ENCODE results near the gene PINK1. TPM values are rescaled to one million over a fixed set of nuclear protein-coding genes. Genes with fewer than 3 reads are reported as not detected.

The PINK1 gene
- total RNA-seq, 1 donor from 2014 or later = 3.8 TPM

DNA sequence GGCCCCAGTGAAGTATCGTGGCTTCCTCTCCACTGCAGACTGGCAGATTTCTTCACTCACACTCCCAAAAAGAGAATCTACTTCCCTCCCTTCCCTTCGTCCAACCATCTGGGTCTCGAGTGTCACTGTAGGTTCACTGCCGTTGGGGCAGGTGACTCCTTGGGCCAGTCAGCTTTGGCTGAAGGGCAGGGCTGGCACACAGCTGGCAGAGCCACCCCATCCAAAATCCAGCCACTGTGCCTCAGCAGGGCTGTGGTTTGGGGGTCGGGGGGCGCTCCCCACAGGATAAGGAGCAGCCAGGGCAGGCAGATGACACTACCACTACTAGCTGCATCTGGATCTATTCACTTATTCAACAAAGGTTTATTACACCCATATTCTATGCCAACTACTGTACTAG, 9.8 kb downstream of the PINK1 start:
- intact Hi-C loops (cut with micrococcal nuclease) = no loop called here

DNA sequence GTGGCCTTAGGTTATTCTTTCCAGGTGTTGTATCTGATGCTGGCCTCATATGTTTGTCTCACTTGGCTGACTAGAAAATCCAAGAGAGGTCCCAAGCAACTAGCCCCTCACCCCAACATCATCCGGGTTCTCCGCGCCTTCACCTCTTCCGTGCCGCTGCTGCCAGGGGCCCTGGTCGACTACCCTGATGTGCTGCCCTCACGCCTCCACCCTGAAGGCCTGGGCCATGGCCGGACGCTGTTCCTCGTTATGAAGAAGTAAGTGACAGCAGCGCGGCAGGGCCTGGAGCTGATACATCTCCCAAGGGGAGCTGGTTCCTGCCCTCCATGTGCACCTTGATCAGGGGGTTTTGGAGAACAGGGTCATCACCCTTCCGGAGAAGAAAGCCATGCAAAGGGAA, 11.2 kb downstream of the PINK1 start:
- intact Hi-C loops (cut with micrococcal nuclease) = no loop called here

DNA sequence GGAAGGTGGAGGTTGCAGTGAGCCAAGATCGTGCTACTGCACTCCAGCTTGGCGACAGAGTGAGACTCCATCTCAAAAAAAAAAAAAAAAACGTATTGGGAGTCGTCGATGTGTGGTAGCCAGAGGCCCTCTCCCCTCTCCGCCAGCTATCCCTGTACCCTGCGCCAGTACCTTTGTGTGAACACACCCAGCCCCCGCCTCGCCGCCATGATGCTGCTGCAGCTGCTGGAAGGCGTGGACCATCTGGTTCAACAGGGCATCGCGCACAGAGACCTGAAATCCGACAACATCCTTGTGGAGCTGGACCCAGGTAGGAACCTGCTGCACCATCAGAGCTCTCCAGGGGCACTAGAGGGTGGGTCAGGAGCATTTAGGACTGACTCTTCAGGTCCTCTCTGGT, 12.2 kb downstream of the PINK1 start:
- intact Hi-C loops (cut with micrococcal nuclease) = no loop called here

DNA sequence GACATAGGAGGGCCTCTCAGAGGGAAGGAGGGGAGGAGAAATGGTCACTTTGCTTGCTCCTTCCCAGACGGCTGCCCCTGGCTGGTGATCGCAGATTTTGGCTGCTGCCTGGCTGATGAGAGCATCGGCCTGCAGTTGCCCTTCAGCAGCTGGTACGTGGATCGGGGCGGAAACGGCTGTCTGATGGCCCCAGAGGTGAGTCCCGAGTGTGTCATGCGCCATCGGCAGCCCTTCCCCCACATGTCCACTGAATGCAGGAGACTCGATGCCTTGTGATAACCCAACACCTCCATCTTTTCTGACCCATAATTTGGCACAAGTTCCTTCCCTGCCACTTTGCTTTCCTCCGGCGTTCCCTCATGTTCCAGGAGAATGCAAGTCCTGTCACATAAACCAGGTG, 15.2 kb downstream of the PINK1 start:
- intact Hi-C loops (cut with micrococcal nuclease) = no loop called here

DNA sequence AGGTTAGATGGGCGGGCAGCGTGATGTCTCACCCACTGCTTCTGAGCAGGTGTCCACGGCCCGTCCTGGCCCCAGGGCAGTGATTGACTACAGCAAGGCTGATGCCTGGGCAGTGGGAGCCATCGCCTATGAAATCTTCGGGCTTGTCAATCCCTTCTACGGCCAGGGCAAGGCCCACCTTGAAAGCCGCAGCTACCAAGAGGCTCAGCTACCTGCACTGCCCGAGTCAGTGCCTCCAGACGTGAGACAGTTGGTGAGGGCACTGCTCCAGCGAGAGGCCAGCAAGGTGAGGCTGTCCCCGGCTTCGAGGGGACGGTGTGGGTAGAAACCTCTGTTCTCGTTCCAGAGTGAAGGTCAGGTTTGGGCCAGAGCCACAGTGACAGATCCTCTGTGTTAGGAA, 15.7 kb downstream of the PINK1 start:
- intact Hi-C loops (cut with micrococcal nuclease) = no loop called here

GRCh38 chr1:20652300-20652699, 19.0 kb downstream of the PINK1 start:
- intact Hi-C loops (cut with micrococcal nuclease) = no loop called here

- intact Hi-C loops (cut with micrococcal nuclease) = no loop called here
Measured at GRCh38 chr1:20654104-20654690, 20.9 kb downstream of the PINK1 start.

- intact Hi-C loops (cut with micrococcal nuclease) = no loop called here
Measured at GRCh38 chr1:20657024-20657423, 23.8 kb downstream of the PINK1 start.

DNA sequence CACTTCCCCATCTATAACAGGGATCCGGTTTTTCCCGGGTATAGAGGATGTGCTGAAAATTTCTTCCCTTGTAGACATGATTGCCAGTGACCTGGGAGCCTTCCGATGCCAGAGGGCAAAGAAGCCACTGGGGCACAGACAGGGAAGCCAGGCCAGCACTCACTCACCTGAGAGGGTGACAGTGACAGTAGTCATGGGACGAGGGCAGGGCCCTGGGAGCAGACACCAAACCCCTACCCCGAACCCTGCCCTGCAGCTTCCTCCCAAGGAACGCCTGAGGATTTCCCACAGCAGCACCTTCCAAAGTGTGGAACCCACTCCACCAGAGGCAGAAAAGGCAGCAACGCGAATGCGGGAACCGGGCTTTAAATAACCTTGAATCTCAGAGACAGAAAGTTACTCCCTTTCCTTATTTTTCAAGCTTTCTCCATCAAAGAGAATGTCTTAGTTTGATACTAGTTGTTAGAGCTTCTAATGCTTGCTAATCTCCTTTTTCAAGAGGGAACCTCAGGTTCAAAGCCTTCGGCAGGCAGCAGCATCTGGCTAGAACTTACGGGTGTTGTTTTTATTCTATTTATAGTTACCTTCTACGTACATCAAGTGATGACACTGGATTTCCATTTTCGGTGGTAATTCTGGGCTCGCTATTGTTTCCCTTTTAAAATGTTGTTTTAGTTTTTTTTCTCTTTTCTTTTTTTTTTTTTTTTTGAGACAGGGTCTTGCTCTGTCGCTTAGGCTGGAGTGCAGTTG, 25.1 kb downstream of the PINK1 start:
- intact Hi-C loops (cut with micrococcal nuclease) = no loop called here

GRCh38 chr1:20660363-20660762, 27.1 kb downstream of the PINK1 start:
- intact Hi-C loops (cut with micrococcal nuclease) = no loop called here

GRCh38 chr1:20660847-20661206, 27.6 kb downstream of the PINK1 start:
- intact Hi-C loops (cut with micrococcal nuclease) = loop anchor here (1.0 kb wide), 1 partner anchor 27 kb away; no protein-coding TSS in a partner anchor

DNA sequence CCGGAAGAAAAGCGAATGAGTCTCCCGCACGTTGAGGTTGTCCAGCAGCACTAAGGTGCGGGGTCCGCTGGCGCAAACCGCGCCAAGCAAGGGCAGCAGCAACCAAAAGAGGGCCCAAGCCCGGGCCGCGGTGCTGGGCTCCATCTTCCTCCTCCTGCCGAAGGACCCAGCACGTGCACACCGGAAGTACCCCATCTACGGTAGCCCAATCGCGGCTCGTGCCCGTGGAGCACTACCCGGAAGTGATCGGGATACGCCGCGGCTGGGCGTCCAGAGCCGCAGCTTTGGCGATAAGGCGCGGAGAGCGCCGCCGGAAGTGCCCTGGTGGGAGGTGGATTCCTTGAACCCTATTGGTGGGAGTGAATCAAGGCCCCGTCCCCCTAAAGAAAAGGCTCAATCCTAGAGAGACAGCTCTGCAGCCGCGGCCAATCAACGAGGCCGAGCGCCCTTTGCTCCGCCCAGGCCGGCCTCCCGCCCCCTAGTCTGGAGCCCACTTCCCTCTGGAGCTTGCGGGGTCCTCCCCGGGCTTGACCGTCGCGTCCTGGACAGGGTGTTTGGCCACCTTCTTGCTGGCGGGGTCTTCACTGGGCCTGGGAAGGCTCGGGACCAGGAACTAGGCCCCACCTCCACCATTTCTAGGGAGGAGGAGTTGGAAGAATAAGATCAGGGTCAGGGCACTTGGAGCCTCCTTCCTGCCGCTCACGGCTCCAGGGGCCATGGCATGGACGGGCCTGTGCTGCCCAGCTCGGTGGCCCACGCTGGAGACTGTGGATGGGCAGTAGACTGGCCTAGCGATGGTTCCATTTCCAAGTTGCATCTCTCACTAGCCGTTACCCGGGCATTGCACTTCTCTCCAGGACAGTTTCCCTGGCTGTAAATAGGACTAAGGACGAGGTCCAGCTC, 28.2 kb downstream of the PINK1 start, which contains the start of gene DDOST:
DDOST (minus strand) TSS at position 163 of the 903 bp plus-strand sequence; CDS start at position 144, 19 bp downstream.
- intact Hi-C loops (cut with micrococcal nuclease) = loop anchor here (1.0 kb wide), 1 partner anchor 27 kb away; no protein-coding TSS in a partner anchor

- intact Hi-C loops (cut with micrococcal nuclease) = no loop called here
Measured at GRCh38 chr1:20662110-20662475, 28.8 kb downstream of the PINK1 start.

DNA sequence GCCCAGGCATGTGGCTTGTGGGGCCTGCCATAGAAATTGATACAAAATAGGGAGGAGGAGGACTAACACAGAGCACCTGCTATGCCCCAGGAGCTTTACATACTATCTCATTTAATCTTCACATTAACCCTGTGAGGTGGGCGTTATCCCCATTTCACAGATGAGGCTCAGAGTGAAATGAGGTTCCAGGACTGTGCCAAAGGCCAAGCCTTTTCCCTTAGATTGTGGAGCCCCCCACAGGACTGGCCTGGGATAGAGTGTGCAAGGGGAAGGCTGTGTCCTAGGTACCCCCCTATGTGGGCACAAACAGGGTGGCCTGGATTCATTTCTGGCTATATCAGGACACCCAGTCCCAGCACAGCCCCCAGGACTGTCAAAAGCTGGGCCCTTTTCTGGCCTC, 30.1 kb downstream of the PINK1 start:
- intact Hi-C loops (cut with micrococcal nuclease) = no loop called here

- intact Hi-C loops (cut with micrococcal nuclease) = no loop called here
Measured at GRCh38 chr1:20663969-20664715, 30.9 kb downstream of the PINK1 start.

- intact Hi-C loops (cut with micrococcal nuclease) = no loop called here
Measured at GRCh38 chr1:20665726-20666125, 32.5 kb downstream of the PINK1 start.

DNA sequence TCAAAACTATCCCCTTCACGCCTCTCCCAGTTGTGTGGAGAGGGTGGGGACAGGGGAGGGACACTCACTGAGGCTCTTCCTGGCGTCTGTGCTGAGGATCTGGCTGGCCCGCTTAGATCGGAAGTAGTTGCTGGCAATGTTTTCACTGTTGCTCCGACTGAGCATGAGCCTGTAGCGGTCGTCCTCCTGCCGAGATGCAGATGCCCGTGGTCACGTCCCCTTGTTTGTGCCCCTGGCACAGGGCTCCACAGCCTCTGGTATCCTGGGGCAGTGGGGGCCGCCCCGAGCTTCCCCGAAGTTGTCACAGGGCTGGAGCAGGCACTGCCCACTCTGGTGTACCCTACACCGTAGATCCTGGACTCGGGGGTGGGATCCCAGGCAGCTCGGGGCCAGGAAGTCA, 32.9 kb downstream of the PINK1 start:
- intact Hi-C loops (cut with micrococcal nuclease) = no loop called here

GRCh38 chr1:20666804-20667203, 33.5 kb downstream of the PINK1 start:
- intact Hi-C loops (cut with micrococcal nuclease) = no loop called here

- intact Hi-C loops (cut with micrococcal nuclease) = no loop called here
Measured at GRCh38 chr1:20668581-20668980, 35.3 kb downstream of the PINK1 start.

- intact Hi-C loops (cut with micrococcal nuclease) = no loop called here
Measured at GRCh38 chr1:20670936-20671335, 37.7 kb downstream of the PINK1 start.

DNA sequence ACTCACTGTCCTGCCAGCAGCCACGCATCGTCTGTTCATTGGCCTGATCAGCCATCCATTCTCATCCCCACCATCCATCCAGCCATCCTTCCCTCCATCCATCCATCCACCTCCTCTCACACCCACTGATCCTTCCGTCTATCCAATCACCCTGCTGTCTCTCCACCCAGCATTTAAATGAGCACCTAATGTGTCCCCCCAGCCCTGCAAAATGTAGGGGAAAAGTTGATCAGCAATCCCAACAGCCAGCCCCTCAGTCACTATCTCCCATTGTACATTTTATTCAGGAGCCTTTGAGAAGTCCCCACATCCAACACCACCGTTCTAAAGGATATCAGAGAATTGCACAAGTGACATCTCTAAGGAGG, 39.0 kb downstream of the PINK1 start:
- intact Hi-C loops (cut with micrococcal nuclease) = no loop called here

Measured in T-helper 2 cell treated with Interferon-gamma antibody and Interleukin-4, amounts not matched to agents 100 ng/mL and 5 ng/mL, for 36 hours (primary cell).